Activated CD8-positive, alpha-beta memory T cell treated with anti-CD3 and anti-CD28 coated beads, Interleukin-2, amount 50 U/mL, for 48 hours (primary cell): ENCODE results near the gene AK3.
"Not testable (repeated sequence)": the region's sequence is repeated elsewhere in the genome, so short reads cannot be mapped to it uniquely, and the experiment has no call there.

Experiments
- DNase-seq: peaks from one replicate; pipeline ENCODE4 v3.0.0-alpha.2; 2020

Gene AK3

GRCh38 chr9:4740638-4741364 is at the start of gene AK3:
Gene AK3 (minus strand): TSS chr9:4741202. CDS start chr9:4741087, 115 bp downstream.
- peak; percentile 92 for DNase-seq

- DNase-seq = no peak
Observed at GRCh38 chr9:4788703-4789102, 47.7 kb upstream of the AK3 start.

DNA sequence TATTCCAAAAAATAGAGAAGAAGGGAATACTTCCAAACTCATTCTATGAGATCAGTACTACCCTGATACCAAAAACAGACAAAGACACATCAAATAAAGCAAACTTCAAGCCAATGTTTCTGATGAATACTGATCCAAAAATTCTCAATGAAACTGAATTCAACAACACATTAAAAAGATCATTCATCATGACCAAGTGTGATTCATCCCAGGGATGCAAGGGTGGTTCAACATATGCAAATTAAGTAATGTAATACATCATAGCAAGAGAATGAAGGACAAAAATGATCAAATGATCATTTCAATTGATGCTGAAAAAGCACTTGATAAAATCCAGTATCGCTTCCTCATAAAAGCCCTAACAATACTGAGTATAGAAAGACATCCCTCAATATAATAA is 46.9 kb upstream of the AK3 start:
- DNase-seq = no peak

GRCh38 chr9:4786599-4786998 is 45.6 kb upstream of the AK3 start:
- no peak for DNase-seq

GRCh38 chr9:4784403-4784802 is 43.4 kb upstream of the AK3 start:
- no peak for DNase-seq

GRCh38 chr9:4783191-4783590 is 42.2 kb upstream of the AK3 start:
- DNase-seq = not testable (repeated sequence)

DNA sequence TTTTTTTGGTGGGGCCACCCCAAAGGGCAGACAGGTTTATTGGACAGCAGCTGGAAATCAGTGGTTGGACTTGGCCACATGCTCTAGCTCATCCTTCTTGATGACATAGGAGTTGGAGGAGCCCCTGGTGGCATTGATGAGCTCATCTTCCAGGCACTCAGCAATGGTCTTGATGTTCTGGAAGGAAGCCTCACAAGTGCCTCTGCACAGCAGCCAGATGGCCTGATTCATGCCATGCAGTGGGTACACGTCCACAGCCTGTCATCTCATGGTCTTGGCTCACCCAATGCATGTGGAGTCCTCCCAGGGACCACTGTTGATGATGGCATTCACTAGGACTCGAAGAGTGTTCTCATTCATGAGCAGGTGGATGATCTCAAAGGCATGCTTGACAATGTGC is 40.4 kb upstream of the AK3 start:
- no peak for DNase-seq

DNA sequence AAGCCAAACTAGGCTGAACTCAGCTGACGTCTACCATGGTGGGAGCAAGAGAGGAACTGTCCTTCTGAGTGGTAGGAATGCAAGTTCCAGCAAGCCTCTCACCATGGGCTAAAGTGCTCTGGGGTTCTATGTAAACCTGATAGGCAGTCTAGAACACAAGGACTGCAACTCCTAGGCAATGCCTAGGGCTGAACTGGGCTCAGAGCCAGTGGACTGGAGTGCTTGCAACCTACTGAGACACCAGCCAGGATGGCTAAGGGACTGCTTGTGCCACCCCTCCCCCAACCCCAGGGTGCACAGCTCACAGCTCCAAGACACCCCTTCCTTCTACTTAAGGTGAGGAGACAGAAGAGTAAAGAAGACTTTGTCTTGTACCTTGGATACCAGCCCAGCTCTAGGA is 39.6 kb upstream of the AK3 start:
- DNase-seq = no peak

DNA sequence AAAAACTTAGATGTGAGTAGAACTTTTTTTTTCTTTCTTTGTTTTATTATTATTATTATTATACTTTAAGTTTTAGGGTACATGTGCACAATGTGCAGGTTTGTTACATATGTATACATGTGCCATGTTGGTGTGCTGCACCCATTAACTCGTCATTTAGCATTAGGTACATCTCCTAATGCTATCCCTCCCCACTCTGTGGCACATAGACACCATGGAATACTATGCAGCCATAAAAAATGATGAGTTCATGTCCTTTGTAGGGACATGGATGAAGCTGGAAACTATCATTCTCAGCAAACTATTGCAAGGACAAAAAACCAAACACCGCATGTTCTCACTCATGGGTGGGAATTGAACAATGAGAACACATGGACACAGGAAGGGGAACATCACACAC is 34.0 kb upstream of the AK3 start:
- DNase-seq = not testable (repeated sequence)

GRCh38 chr9:4774209-4774608 is 33.2 kb upstream of the AK3 start:
- DNase-seq = no peak

GRCh38 chr9:4771788-4772187 is 30.8 kb upstream of the AK3 start:
- no peak for DNase-seq

GRCh38 chr9:4769321-4770080 is 28.5 kb upstream of the AK3 start:
- DNase-seq = no peak

DNA sequence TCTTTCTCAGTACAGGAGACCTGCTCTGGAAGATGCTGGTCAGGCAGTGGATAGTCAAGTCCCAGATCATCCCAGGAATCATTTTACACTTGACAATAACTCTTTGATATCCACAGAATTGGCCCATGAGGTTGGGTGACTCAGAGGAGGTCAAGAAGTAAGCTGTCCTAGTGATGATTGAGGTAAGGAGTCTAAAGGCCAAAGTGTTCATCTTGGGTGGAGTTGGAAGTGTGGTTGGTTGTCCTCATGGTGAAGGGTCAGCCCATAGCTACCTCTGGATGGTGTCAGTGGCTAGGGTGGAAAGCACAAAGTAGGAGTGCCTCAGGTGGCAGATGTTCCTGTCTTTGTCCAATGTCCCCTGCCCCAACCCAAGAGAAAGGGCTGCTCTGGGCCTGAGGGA is 27.7 kb upstream of the AK3 start:
- no peak for DNase-seq

GRCh38 chr9:4764033-4764432 is 23.0 kb upstream of the AK3 start:
- no peak for DNase-seq

GRCh38 chr9:4762886-4763541 is 22.0 kb upstream of the AK3 start:
- DNase-seq = no peak

- DNase-seq = peak; percentile 87
Observed at GRCh38 chr9:4762108-4762885, 21.3 kb upstream of the AK3 start.

DNA sequence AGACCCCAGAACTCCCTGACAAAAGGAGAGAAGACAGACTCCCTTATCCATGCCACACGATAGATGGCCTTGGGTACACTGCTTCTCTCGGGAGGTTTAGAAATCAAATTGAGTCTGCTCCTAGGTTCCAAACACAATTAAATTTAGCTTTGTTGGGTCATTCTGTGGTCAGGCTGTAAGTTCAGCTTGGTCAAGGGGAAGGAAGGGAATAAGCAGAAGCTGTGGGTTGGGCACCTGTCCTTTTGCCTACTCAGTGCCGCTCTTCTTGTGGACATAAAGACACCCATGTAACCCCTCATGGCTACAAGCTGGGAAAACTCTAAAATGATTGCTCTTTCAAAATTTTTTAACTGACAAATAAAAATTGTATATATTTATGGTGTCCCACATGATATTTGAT is 19.1 kb upstream of the AK3 start:
- no peak for DNase-seq

- no peak for DNase-seq
Observed at GRCh38 chr9:4756420-4756819, 15.4 kb upstream of the AK3 start.

- no peak for DNase-seq
Observed at GRCh38 chr9:4755026-4755609, 14.1 kb upstream of the AK3 start.

GRCh38 chr9:4754530-4754929 is 13.5 kb upstream of the AK3 start:
- DNase-seq = not testable (repeated sequence)

- no peak for DNase-seq
Observed at GRCh38 chr9:4750023-4750673, 9.1 kb upstream of the AK3 start.

DNA sequence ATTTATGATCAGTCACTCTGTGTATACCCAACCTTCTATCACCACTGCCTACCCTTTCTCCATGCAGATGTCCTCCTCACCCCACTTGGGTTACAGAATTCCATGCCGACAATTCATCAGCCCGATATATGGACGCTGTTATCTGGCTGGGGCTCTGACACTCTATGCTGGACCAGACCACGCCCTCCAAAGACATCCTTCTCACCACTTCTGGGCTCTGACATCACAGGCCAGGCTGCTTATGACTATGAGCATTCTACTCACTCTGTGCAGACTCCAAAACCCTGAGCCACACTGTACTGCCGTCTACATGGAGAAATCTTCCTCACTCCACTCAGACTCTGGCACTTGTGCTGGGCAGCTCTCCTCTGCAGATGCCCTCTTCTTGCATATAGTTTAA is 7.6 kb upstream of the AK3 start:
- no peak for DNase-seq
